ENCODE data around the gene MRGPRD. TPM values are rescaled to one million over a fixed set of nuclear protein-coding genes. Genes with fewer than 3 reads are reported as not detected.

Gene MRGPRD
- total RNA-seq, 1 experiment from 2014 or later = not detected

- DNase-seq (ENCODE audit: low read depth) = no peak
Measured at GRCh38 chr11:68932933-68933577, 47.7 kb downstream of the MRGPRD start.

- no peak for DNase-seq (ENCODE audit: low read depth)
Measured at GRCh38 chr11:68932358-68932757, 48.4 kb downstream of the MRGPRD start.

DNA sequence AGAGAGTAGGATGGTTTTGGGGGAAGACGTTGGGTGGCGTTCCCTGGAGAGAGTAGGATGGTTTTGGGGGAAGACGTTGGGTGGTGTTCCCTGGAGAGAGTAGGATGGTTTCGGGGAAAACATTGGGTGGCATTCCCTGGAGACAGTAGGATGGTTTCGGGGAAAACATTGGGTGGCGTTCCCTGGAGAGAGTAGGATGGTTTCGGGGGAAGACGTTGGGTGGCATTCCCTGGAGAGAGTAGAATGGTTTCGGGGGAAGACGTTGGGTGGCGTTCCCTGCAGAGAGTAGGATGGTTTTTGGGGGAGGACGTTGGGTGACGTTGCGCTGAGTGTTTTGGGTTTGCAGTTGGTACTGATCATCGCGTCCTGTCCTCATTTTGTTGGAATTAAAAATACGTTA lies 48.9 kb downstream of the MRGPRD start:
- DNase-seq (ENCODE audit: low read depth) = no peak

DNA sequence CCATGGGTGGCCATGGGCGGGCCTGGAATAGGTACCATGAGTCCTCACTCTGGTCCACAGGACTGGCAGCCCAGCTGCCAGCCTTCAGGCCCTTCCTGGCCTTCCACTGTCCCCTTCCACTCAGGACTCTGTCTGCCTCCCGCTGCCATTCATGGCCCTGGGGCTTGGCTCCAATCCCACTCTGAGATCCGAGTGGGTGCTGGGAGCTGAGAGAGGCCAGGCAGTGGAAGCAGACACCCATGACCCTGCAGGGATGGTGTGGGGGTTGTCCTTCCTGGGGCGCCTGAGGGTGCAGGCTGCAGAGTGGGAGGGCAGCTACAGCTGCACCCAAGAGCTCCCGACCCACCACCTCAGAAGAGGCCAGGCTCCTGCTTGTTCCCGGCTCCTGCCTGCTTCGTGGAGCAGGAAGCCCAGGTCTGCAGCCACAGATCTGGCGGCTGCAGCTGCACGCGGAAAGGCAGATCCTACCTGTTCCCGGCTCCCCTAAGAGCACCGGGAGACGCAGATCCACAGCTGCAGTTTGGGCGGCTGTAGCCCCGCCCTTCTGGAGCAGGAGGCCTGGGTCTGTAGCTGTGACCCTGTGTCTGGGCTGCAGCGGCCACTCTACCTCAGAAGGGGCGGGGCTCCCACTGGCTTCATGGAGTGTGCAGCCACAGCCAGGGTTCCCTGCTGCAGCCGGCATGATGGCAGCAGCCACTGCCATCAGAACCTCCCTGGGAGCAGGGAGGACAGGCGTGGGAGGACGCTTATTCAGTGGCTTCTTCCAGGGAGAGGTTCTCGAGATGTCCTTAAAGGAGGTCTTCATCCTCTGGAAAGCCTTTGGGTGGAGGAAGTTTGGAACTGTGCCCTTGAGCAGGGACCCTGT lies 49.6 kb downstream of the MRGPRD start:
- no peak for DNase-seq (ENCODE audit: low read depth)

Other genes with a start within 250 kb of the MRGPRD start
- gene TESMIN, start 229.5 kb downstream of the MRGPRD start, total RNA-seq (2014; rRNA removed; shearing (Covaris generic)) = 3.6 TPM in 1 of 2 replicates, not detected in the other
- 0.37 and 0.39 TPM in 2 replicates for gene CPT1A, start 139.1 kb downstream of the MRGPRD start, total RNA-seq (2014; rRNA removed; shearing (Covaris generic))
- gene MRPL21, start 77.2 kb downstream of the MRGPRD start, total RNA-seq (2014; rRNA removed; shearing (Covaris generic)) = 163 and 206 TPM in 2 replicates
- 6.6 and 8.5 TPM in 2 replicates for gene IGHMBP2, start 77.1 kb downstream of the MRGPRD start, total RNA-seq (2014; rRNA removed; shearing (Covaris generic))
- 0.03 TPM in 1 of 2 replicates, not detected in the other for gene MRGPRF, start 32.3 kb upstream of the MRGPRD start, total RNA-seq (2014; rRNA removed; shearing (Covaris generic))
- gene TPCN2, start 67.9 kb upstream of the MRGPRD start, total RNA-seq (2014; rRNA removed; shearing (Covaris generic)) = 3.2 and 7.2 TPM in 2 replicates
- 0.03 TPM in 1 of 2 replicates, not detected in the other for gene SMIM38, start 174.9 kb upstream of the MRGPRD start, total RNA-seq (2014; rRNA removed; shearing (Covaris generic))